HPDE6-E6E7 (cell line): ENCODE data around the gene PRPF40B.
"Not testable (repeated sequence)": the region's sequence is repeated elsewhere in the genome, so short reads cannot be mapped to it uniquely, and the experiment has no call there.

Experiments used
- DNase-seq: peaks from one replicate; pipeline ENCODE4 v3.0.0; 2011; ENCODE audit warnings: missing footprints; ENCODE audit errors: extremely low spot score

PRPF40B gene

DNA sequence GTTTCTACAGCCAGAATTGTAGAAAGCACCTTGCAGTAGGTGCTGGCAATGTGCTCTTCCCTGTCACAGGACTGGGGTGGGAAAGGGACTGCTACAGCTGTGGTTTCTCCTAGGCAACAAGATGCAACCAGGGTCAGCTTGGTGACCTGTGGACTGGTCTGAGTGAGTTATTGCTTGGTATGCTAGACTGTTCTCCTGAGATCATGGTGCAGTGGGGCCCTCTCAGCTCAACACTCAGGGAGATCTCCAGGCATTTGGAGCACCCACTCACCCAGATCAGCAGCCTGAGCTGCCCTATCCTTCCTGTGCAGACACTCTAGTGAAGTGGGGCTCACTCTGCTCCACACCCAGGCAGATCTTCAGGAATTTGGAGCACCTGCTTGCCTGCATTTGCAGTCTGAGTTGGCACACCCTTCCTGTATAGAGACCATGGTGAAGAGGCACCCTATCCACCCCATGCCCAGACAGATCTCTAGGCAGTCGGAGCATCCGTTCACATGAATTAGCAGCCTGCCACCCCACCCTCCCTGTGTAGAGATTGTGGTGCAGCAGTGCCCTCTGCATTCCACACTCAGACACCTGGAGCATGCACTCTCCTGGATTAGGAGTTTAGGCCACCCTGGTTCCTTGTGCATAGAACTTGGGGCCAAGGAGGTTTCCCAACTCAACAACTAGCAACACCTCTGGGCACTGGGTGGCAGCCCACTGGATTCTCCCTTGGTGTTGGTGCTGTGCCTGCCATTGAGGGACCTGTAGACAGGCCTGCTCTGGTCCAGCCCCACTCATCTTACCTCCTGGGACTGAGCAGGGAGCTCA is 14.1 kb upstream of the PRPF40B start:
- DNase-seq: no peak

DNA sequence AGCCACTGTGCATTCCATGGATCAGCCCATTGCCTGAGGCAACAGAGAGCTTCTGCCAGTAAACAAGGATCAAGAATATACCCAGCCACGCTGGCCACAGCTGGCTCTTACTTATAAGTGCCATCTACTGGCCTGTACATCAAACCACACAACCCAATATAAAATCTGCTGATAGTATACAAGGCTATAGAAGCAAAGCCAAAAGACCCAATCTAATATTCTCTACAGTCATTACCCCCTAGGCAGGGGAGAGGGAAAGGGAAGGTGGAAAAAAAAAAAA is 13.5 kb upstream of the PRPF40B start:
- no peak for DNase-seq

- not testable (repeated sequence) for DNase-seq
These were observed 12.6 kb upstream of the PRPF40B start for GRCh38 chr12:49610785-49611184.

DNA sequence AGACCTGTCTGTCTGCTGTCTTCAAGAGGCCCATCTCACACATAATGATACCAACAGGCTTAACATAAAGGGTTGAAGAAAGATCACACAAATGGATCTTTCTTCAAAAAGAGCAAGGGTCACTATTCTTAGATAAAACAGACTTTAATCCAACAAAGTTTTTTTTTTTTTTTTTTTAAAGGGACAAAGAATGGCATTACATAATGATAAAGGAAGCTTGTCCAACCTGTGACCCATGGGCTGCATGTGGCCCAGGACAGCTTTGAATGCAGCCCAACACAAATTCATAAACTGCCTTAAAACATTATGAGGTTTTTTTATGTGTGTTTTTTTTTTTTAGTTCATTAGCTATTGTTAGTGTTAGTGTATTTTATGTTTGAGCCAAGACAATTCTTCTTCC is 11.2 kb upstream of the PRPF40B start:
- no peak for DNase-seq

DNA sequence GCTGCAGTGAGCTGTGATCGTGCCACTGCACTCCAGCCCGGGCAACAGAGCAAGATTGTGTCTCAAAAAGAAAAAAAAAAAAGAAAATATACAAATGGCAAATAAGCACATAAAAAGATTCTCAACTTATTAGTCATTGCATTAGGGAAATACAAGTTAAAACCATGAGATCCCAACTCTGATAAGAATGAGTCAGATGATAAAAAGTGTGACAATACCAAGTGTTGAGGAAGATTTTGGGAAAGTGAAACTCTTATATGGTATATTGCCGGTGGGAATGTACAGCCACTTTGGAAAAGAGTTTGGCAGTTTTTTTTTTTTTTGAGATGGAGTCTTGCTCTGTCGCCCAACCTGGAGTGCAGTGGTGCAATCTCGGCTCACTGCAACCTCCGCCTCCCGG is 7.6 kb upstream of the PRPF40B start:
- DNase-seq: no peak

GRCh38 chr12:49616533-49617219 is 6.7 kb upstream of the PRPF40B start:
- DNase-seq: no peak

- DNase-seq: no peak
These were observed 4.8 kb upstream of the PRPF40B start for GRCh38 chr12:49618576-49618975.

DNA sequence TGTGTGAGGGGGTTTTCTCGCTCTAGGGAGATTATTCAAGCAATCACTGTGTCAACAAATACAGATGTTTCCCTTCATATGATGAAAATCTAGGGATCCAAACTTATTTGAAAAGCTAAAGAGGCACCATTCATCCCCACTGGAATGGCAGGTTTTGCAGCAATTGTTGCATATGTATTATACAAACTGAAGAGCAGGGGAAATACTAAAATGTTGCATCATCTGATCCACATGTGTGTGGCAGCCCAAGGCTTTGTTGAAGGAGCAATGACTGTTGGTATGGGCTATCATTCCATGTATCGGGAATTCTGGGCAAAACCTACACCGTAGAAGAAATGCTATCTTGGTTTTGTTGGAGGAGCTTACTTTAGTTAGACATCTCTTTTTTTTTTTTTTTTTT is 4.1 kb upstream of the PRPF40B start:
- no peak for DNase-seq

DNA sequence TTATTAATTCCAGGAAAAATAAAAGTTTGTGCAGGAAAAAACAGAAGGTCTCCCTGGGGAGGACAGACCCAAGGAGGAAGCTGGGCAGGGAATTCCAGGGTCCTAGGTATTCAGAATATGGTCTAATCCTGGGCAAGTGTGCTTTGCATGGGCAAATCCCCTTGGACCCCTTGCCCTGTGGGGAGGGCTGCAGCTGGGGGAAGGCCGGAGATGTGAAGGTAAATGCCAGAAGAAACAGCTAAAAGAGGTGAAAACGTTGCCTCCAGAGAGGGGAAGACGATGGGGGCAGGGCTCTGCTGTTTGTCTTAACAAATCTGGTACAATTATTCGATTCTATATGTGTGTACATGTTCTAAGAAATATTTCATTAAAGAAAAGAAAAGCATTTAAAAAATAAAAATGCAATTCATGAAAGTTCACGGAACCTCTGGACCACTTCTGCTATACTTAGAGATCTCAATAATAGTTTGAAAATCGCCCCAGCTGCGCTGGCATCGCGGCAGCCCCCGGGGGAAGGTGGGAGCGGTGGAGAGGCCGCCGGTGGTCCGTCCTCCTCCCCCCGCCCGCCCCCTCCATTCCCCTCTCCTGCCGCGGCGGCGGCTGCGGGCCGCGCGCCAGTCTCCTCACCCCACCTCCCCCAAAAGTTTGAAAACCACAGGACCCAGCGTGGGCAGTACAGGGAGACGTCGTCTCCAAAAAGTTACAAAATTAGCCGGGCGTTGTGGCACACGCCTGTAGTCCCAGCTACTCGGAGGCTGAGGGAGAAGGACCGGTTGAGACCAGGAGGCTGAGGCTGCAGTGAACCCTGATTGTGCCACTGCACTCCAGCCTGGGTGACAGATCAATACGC is 1.5 kb upstream of the PRPF40B start:
- no peak for DNase-seq

- no peak for DNase-seq
These were observed 740 bp upstream of the PRPF40B start for GRCh38 chr12:49622501-49623141.

DNA sequence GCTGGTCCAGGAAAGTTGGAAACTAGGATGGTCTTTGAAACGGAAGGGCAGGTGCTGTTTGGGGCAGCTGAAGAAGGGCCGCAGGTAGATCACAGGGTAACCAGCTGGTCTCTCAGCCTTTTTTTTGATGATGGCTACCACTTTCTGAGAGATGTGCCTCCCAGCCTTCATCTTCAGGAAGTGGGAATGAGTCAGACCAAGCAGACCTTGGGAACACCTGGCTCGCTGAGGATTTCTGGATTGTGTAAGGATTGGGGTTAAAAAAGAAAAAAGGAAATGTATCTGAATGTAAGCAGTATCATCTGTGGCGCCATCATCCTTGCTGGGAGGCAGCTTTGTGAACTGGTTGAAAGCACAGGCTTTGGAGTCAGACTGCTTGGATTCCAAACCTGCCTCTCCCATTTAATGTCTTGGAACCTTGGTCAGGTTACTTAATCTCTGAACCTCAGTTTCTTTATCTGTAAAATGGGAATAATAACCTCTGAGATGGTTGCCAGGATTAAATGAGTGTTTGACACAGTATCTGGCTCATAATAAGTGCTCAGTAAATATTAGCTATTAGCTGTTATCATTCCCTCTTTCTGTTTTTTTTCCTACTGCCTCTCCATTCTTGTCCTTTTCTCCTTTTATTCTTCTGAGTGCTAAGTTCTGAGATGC is 1.7 kb downstream of the PRPF40B start:
- peak; percentile 67 for DNase-seq

- no peak for DNase-seq
These were observed 2.9 kb downstream of the PRPF40B start for GRCh38 chr12:49626169-49626835.

- DNase-seq: no peak
These were observed 3.5 kb downstream of the PRPF40B start for GRCh38 chr12:49626836-49627235.

- no peak for DNase-seq
These were observed 4.5 kb downstream of the PRPF40B start for GRCh38 chr12:49627752-49628360.

- DNase-seq: no peak
These were observed 8.1 kb downstream of the PRPF40B start for GRCh38 chr12:49631336-49631907.

DNA sequence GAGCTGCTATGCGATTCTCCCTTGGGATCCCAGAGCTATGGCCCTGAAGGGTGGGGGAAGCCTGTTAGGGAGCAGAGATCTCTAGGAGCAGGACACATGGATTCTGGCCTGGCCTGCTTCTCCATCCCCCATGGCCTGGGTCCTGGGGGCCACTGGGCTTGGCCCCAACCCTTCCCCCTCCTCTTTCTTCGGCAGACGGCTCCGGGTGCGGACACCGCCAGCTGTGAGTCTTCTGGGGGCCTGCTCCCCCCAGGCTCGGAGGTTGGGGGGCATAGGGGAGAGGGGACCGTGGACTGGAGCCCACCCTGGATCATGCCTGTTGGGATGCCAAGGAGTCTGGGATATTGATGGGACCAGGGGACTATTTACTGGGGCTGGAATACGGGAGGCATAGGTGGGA is 9.0 kb downstream of the PRPF40B start:
- DNase-seq: no peak

GRCh38 chr12:49632986-49633702 is 9.8 kb downstream of the PRPF40B start:
- DNase-seq: no peak

- DNase-seq: no peak
These were observed 10.5 kb downstream of the PRPF40B start for GRCh38 chr12:49633703-49634345.

GRCh38 chr12:49635036-49635435 is 11.7 kb downstream of the PRPF40B start:
- no peak for DNase-seq
